ENCODE measurements around the gene NOX5.

- TF ChIP-seq POLR2A (IDR thresholded peaks at IDR 0.05; ENCODE audit: low read depth, low read length) (no peak), POLR2AphosphoS5 (IDR thresholded peaks at IDR 0.05; ENCODE audit: low read depth, low read length) (no peak)
Measured at GRCh38 chr15:69055251-69055650, 40.8 kb downstream of the NOX5 start.

Measured in GM12892 (cell line).